Suppressor macrophage (primary cell): ENCODE data around the gene STARD5.

Source experiments
- DNase-seq, 4 experiments: peaks; one replicate each; pipeline ENCODE4 v3.0.0-alpha.2; 2020 to 2022

The STARD5 gene

DNA sequence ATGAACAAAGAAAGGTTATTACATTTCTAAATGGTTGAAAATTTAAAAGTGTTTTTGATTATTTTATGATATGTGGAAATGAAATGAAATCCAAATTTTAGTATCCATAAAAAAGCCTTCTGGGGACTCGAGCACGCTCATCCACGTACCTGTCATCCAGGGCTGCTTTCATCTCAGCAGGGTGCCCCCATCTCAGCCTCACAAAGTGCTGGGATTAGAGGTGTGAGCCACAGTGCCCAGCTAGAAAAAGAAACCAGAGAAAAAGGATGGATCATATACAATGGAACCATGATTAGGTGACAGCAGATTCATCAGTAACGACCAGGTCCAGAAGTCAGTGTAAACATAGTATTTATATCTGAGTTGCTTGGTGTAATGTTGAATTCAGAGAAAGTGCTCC lies 49.7 kb downstream of the STARD5 start:
- no peak for DNase-seq

DNA sequence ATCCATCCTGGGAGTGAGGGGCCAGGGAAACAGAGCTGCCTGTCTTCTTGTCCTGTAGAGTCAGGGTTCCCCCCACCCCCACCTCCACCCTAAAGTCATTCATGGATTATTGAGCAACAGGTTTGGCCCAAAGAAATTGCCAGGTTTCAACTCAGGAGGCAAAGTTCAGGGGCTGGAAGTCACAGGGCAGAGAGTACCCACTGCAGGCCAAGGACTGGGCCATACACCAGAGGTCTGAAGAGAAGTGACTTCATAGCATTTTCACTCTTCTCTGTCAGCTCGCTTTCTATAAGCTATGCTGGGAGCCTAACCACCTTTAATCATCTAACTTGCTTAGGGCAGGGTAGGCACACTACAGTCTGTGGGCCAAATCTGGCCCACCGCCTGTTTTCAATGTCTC lies 50.1 kb downstream of the STARD5 start:
- no peak for DNase-seq

DNA sequence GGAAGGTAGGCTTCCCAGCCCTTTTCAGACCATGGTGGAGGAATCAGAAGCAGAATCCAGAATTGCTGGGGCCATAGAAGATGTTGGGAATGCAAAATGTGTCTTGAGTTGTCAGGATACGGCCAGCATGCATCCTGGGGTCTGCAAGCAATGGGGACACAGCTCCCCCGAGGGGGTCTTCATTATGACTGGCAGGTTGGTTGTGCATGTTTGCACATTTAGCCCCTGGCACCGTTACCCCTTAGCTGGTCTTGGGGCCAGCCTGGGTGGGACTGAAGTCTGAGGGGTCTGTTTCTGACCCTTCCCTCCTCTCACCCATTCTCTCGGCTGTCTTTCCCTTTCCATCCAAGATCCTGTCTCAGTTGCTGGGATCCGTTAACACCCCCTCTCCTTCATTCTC lies 50.7 kb downstream of the STARD5 start:
- DNase-seq = no peak

DNA sequence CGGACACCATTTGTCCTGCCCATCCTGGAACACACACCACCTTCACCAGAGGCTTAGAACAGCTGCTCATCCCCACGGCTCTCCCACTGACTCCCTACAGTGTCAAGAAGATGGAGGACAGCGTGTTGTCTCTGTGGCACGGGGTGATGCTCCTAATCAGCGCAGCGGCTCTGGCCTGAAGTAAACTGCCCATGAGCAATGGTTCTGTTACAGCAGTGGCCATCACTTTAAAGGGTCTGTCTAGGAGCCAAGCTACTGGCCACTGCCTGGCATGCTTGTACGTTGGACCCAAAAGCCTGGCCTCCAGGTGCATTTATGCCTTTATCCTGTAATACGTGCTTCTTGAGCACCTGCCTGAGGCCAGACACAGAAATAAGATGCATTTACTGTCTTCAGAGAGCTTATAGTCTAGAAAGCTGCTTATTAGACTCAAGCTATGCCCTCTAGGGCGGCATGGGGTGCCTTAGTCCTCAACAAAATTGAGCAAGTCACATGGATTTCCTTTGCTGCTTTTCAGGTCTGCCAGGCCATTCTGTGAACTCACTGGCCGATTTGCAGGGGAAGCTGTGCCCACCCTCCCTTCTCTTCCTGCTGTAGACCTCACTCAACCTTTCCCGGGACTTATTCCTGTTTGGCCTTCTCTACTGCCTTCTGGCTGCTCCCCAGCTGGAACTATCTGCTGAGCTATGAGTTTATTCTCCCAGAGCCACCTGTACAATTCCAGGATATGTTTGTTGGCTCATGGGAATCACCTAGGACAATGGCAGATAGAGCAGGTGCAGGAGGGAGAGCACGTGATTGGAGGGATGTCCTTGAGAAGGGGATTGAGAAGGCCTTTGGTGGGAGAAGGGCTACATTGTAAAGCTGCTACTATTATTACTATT lies 51.9 kb downstream of the STARD5 start:
- no peak for DNase-seq

DNA sequence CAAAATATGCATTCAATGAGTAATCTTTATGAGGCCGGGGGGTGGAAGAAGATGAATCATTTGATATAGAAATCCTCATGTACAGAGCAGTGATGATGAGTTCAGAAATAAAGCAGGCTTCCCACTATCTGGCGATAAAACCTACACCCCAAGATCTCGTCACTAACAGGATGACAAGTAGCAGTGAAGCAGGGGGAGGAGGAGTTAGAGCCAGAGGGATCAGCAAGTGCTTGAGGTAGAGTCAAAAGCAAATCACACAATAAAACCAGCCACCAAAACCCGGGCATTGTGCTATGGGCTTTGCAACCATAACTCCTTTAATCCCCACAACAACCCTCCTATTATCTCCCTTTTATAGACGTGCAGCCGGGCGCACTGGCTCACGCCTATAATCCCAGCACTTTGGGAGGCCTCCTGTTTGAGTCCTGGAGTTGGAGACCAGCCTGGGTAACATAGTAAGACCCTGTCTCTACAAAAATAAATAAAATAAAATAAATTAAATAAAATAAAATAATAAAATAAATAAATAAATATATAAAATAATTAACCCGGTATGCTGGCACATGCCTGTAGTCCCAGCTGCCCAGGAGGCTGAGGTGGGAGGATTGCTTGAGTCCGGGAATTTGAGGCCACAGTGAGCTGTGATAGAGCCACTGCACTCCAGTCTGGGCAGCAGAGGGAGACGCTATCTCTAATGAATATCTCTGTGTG lies 53.0 kb downstream of the STARD5 start:
- no peak for DNase-seq

DNA sequence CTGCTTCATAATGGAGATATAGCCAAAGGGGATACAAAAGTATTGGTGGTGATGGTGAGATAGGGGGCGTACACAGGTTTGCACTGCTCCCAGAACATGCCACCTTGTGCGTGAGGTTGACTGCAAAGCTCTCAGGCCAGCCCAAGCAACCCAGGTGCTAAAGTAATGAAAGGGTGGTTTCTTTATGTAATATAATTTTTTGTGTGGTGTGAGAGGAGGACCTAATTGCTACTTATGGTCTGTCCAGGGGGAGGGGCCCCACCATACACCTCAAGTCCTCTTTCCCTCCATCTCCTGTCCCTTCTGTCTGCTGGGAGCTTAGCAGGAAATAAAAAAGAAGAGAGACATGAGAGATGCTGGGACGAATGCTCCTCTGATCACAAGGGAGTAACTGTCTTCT lies 53.8 kb downstream of the STARD5 start:
- no peak for DNase-seq

DNA sequence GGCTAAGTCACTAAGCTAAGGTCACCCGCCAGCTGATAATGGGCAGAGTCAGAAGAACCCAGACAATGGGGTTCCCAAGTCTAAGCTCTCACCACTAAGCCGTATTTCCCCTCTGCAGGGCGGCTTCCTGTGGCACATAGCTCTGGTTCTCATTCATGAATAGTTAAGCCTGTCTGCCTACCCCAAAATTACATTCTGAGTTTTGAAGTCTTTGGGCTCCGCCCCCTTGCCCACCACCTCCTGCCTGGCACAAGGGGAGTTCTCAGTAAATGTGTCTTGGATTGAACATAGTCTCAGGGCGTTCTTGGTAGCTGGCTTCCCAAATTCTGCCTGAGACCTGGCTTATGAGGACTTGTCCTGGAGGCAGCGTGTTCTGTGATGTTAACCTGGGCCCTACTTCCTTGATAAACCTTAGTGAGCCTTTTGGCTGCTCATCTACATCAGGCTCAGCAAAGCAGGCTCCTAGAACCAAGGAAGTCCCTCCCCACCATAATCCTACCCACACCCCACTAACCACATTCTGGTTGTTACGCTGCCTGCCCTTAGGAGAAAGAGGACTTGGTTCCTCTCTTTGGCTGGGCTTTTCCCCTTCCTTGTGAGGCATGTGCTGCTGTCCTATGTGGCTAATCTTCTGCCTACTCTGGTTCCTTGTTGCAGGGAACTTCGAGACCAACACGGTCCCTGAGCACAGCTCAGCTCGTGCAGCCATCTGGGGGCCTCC lies 54.9 kb downstream of the STARD5 start:
- DNase-seq = peak; percentile 79 to 92 (median 88)

DNA sequence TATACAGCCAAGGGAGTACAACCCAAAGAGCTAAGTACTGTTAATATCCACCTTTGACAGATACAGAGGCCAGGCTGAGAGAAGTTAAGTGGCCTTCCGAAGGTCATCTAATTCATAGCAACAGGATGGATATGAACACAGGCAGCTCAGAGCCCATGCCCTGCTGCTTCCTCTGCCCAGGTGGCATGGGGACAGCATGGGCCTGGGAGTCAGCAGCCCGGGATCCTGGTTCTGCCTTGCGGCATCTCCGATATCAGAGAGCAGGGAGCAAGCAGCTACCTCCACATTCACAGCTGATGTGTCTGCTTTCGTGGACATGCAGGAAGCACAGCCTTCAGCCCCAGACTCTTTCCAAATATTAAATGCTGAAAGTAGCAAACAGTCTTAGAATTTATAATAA lies 55.6 kb downstream of the STARD5 start:
- DNase-seq = no peak

DNA sequence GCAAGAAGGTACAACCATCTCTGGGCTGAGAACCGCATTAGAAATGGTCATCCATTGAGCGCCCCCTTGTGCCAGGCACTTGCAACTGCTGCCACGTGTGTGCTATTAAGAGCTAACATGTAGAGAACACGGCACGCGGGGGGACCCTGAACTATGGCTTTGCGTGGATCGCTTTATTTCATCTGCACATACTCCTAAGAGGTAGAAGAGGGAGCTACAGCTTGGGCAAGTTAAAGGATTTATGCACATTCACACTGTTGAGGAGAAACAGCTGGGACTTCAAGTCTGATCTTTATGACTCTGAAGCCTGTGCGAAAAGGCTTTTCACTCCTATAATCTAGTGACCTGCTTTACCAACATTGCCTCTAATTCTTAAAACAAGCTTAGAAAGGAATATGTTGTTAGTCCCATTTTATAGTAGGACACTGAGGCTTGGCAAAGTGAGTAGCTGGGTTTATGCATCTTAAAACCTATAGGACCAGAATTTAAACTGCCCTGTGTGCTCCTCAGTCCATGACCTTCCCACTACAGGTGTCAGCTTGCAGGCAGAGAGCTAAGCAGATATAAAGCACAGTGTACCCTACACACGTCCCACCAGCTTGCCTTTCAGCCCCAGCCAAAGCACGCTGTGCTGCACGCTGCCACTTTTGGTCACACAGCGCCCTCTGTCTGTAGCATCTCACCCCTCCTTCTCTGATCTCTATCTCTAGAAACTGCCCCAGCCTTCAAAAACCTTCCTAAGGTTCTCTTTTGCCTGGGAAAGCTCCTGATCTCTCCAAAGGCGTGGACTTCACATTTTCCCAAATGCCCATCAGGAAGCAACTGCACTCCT lies 57.8 kb downstream of the STARD5 start:
- DNase-seq = peak; percentile 86 to 93 (median 89)

DNA sequence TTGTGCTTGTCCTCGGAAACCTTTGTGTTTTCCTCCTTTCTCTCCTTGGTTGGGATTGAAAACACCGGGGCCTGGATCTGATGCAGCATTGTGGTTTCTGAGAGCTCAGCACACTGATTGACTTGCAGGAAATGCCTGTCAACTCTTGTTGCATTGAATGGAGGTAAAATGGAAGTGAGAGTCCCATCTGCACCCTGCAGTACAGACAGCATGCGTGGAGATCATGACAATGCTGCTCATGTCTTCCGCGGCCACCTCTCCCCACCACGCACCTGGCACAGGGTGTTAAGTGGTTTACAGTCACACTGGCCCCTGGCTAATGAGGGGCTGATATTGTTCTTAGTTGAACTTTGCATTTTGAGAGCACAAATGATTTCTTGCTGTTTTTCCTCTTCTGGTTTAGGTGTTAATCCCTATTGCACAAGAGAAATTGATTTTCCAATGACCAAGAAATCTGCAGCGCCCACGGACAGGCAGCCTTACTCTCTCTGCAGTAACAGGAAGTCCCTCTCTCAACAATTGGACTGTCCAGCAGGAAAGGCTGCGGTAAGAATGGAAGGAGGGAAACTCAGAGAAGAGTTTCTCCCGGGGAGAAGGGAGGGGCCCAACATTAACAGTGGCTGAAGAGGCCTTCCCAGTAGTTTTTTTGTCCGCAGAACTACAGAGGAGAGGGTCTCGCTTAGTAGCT lies 58.5 kb downstream of the STARD5 start:
- no peak for DNase-seq

DNA sequence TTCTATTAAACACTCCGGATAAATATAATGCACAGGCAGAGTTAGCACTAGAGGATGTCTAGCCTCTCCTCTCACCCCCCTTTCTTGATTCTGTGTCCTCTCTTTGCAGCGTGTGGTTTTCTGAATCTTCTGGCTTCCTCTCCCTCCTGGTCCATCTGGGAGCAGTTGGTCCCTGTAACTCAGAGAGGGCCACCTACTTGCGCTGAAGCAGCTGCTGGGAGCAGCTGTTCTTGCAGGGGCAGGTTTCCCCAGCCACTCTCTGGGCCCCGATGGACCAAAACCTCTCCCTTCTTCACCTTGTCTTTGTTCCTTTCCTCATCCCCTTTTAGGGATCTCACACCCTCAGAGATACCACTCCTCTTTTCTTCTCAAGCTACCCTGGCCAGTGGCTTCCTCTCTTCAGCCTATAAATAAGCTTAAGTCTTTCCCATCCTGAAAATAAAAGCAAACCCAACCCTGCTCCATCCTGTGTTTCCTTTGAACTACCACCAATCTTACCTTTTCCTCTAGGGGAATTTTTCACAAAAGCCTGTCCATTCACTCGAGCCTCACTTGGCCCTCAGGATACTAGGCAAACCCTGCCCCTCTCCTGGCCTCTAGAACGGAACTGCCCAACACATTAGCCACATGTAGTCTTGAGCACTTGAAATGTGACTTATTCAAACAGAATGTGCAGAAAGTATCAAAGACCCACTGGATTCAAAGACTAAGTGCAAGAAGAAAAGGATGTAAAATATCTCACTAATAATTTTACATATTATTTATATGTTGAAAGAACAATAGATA lies 59.7 kb downstream of the STARD5 start:
- no peak for DNase-seq

DNA sequence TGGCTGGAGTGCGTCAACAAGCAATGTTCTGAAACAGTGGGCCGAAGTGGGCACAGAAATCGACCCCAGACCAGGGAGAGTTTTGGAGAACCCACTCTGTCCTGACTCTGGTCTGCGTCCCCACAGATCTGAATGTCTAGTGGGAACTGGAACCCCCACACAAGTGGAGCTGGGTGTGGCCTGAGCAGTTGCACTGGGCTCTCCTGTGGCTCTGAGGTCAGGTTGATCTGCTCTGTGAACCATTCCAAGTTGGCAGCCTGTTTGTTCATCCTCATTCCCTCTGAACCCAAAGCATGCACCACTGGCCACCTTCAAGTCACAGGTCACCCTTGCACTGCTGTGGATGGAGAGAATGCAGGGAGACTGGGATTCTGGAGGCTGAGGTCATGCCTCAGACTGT lies 60.5 kb downstream of the STARD5 start:
- DNase-seq = no peak

DNA sequence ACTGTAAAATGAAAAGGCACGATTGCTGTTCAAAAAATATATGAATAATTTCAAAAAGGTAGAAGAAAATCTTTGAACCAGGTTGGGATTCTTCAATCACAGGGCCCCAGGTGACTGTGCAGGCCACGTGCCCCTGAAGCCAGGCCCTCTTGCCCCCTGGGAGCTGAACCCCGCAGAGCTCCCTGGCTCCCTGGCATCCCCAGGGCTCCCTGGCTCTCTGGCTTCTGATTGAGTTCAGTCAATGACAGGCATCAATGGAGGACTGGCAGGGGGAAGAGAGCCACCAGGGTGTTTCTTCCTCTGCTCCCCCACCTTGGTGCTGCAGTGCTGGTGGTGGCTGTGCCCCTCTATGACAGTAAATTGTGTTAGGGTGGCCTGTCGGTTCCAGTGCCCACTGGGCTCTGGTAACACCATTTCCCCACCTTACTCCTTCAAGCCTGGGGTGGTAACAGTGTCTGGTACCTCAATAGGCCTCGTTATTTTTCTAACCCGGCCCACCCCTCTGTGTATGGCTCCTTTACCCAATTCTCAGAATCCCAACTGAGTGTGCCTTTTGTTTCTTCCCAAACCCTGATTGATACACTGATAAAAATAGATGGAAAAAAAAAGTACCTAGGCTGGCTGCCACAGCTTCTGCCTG lies 62.6 kb downstream of the STARD5 start:
- no peak for DNase-seq

DNA sequence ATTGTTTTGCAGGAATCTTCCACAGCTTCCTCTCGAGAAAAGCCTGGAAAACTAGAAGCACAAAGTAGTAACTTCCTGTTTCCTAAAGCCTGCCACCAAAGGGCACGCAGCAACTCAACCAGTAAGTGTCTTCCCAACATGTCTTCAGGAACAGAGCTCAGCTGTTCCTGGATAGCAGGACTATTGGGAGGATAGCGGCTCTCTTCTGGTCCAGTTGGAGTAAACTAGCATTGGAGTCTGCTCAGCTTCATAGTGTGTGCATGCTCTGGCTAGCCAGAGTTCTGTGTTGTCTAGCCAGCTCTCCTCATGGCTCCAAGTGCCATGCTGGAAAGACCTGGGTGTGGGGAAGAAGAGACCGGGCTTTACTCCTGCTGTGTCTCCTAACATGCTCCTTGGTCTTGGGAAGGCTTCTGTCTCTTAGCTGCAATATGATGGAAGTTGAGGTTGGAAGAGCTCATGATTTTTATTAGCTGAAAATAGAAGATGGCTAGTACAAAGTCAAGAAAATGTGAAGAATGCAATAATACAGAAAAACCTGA lies 64.1 kb downstream of the STARD5 start:
- peak in 1 of 4 experiments; percentile 12 for DNase-seq
